ENCODE results near the gene GPR132. TPM values are rescaled to one million over a fixed set of nuclear protein-coding genes. Genes with fewer than 3 reads are reported as not detected.

Gene GPR132
- total RNA-seq, 1 experiment from 2014 or later = not detected

GRCh38 chr14:105080161-105080560, 14.9 kb upstream of the GPR132 start:
- H3K4me3 ChIP-seq (ENCODE audit: low read depth, low read length) = no peak overlapping the region
- H3K4me1 ChIP-seq = peaks cover 11% of the 10 kb centered on the region; the same call in 1 of the 2 replicates
- no peaks in the 10 kb centered on the region for H3K36me3 ChIP-seq (ENCODE audit: control insufficient read depth, insufficient read depth, low read length)
- Mint-ChIP-seq H3K36me3 (ENCODE audit: insufficient read depth, unreplicated experiment) (peaks cover 13% of the 10 kb centered on the region), H3K27me3 (ENCODE audit: insufficient read depth, unreplicated experiment) (peaks cover 13% of the 10 kb centered on the region), H3K27ac (ENCODE audit: unreplicated experiment) (peak overlapping the region; percentile 34), H3K9me3 (ENCODE audit: unreplicated experiment) (no peaks in the 10 kb centered on the region), H3K4me3 (ENCODE audit: unreplicated experiment) (no peak overlapping the region), H3K4me1 (ENCODE audit: low read depth, unreplicated experiment) (peaks cover 13% of the 10 kb centered on the region)
- H3K9me3 ChIP-seq = no peaks in the 10 kb centered on the region
- BruUV-seq (replicated peaks) = no TSS peak
- CTCF ChIA-PET = interaction anchor here (0.6 kb wide), 1 partner anchor 2000 kb away, joined by 3 read pairs; no protein-coding TSS in a partner anchor
- TF ChIP-seq, protein P1, sequence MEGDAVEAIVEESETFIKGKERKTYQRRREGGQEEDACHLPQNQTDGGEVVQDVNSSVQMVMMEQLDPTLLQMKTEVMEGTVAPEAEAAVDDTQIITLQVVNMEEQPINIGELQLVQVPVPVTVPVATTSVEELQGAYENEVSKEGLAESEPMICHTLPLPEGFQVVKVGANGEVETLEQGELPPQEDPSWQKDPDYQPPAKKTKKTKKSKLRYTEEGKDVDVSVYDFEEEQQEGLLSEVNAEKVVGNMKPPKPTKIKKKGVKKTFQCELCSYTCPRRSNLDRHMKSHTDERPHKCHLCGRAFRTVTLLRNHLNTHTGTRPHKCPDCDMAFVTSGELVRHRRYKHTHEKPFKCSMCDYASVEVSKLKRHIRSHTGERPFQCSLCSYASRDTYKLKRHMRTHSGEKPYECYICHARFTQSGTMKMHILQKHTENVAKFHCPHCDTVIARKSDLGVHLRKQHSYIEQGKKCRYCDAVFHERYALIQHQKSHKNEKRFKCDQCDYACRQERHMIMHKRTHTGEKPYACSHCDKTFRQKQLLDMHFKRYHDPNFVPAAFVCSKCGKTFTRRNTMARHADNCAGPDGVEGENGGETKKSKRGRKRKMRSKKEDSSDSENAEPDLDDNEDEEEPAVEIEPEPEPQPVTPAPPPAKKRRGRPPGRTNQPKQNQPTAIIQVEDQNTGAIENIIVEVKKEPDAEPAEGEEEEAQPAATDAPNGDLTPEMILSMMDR (IDR thresholded peaks at IDR 0.05; ENCODE audit: insufficient read depth in 1 of 2, low read depth in 1 of 2, low read length in 1 of 2, severe bottlenecking in 1 of 2, unreplicated experiment in 1 of 2) = no peak
- DNase-seq = no peak
- no peaks in the 10 kb centered on the region for H3K27me3 ChIP-seq (replicated peaks; ENCODE audit: control insufficient read depth, insufficient read depth, low read length)
- POLR2A ChIA-PET = no interaction called here
- intact Hi-C loops (cut with micrococcal nuclease; ENCODE audit: unreplicated experiment) = no loop called here

- Mint-ChIP-seq H3K4me3 (ENCODE audit: unreplicated experiment) (no peak overlapping the region), H3K27ac (ENCODE audit: unreplicated experiment) (no peak overlapping the region), H3K4me1 (ENCODE audit: low read depth, unreplicated experiment) (peaks cover 13% of the 10 kb centered on the region), H3K27me3 (ENCODE audit: insufficient read depth, unreplicated experiment) (peaks cover 8% of the 10 kb centered on the region), H3K9me3 (ENCODE audit: unreplicated experiment) (no peaks in the 10 kb centered on the region), H3K36me3 (ENCODE audit: insufficient read depth, unreplicated experiment) (peaks cover 6% of the 10 kb centered on the region)
- H3K27me3 ChIP-seq (replicated peaks; ENCODE audit: control insufficient read depth, insufficient read depth, low read length) = no peaks in the 10 kb centered on the region
- intact Hi-C loops (cut with micrococcal nuclease; ENCODE audit: unreplicated experiment) = no loop called here
- H3K36me3 ChIP-seq (ENCODE audit: control insufficient read depth, insufficient read depth, low read length) = no peaks in the 10 kb centered on the region
- no peaks in the 10 kb centered on the region for H3K9me3 ChIP-seq
- POLR2A ChIA-PET = no interaction called here
- peaks cover 11% of the 10 kb centered on the region; the same call in 1 of the 2 replicates for H3K4me1 ChIP-seq
- TF ChIP-seq, protein P1 (IDR thresholded peaks at IDR 0.05; ENCODE audit: insufficient read depth in 1 of 2, low read depth in 1 of 2, low read length in 1 of 2, severe bottlenecking in 1 of 2, unreplicated experiment in 1 of 2) = no peak
- BruUV-seq (replicated peaks) = no TSS peak
- CTCF ChIA-PET = no interaction called here
- H3K4me3 ChIP-seq (ENCODE audit: low read depth, low read length) = no peak overlapping the region
- no peak for DNase-seq
Measured at GRCh38 chr14:105078294-105078693, 13.1 kb upstream of the GPR132 start.

DNA sequence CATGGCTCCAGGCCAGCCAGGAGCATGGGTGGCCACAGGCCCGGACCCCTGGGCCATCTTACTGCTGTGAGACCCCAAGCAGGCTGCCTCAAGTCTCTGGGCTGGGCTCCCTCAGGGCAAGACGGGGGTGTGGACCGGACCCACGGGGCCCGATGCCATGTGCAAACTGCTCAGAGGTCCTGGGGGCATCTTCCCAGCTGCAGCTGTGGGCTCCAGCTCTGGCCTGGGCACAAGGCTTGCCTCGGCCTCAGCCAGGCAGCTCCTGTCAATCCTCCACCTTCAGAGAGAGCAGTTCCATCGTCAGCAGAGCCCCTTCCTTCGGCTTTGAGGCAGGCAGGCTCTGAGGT, 12.4 kb upstream of the GPR132 start:
- Histone ChIP-seq H3K27me3 (replicated peaks; ENCODE audit: control insufficient read depth, insufficient read depth, low read length) (no peaks in the 10 kb centered on the region), H3K9me3 (no peaks in the 10 kb centered on the region), H3K4me3 (ENCODE audit: low read depth, low read length) (no peak overlapping the region), H3K36me3 (ENCODE audit: control insufficient read depth, insufficient read depth, low read length) (no peaks in the 10 kb centered on the region), H3K4me1 (peaks cover 11% of the 10 kb centered on the region; the same call in 1 of the 2 replicates)
- no peaks in the 10 kb centered on the region for H3K9me3 Mint-ChIP-seq (ENCODE audit: unreplicated experiment)
- TF ChIP-seq, protein P1 (IDR thresholded peaks at IDR 0.05; ENCODE audit: insufficient read depth in 1 of 2, low read depth in 1 of 2, low read length in 1 of 2, severe bottlenecking in 1 of 2, unreplicated experiment in 1 of 2) = no peak
- intact Hi-C loops (cut with micrococcal nuclease; ENCODE audit: unreplicated experiment) = no loop called here
- H3K27me3 Mint-ChIP-seq (ENCODE audit: insufficient read depth, unreplicated experiment) = peaks cover 2% of the 10 kb centered on the region
- no peak overlapping the region for H3K4me3 Mint-ChIP-seq (ENCODE audit: unreplicated experiment)
- BruUV-seq (replicated peaks) = no TSS peak
- no peak overlapping the region for H3K27ac Mint-ChIP-seq (ENCODE audit: unreplicated experiment)
- H3K4me1 Mint-ChIP-seq (ENCODE audit: low read depth, unreplicated experiment) = peaks cover 13% of the 10 kb centered on the region
- peaks cover 6% of the 10 kb centered on the region for H3K36me3 Mint-ChIP-seq (ENCODE audit: insufficient read depth, unreplicated experiment)
- ChIA-PET CTCF (no interaction called here), POLR2A (no interaction called here)
- DNase-seq = no peak
